Peyer's patch (tissue), 4 donors: ENCODE data around the gene KCNT1. TPM values are rescaled to one million over a fixed set of nuclear protein-coding genes. Genes with fewer than 3 reads are reported as not detected.

Experiments
- DNase-seq, 3 donors: peaks; one replicate each; pipeline ENCODE4 v3.0.0-alpha.2; 2017 to 2019
- H3K27ac ChIP-seq, 4 donors: fragments of 200-600 bp; sonication (generic); one replicate each; pipeline ENCODE4 v1.5.1; 2016 to 2019
- H3K27me3 ChIP-seq, 2 donors: fragments of 200-600 bp; sonication (generic); one replicate each; pipeline ENCODE4 v1.5.1; 2019
- H3K36me3 ChIP-seq, 3 donors: fragments of 200-600 bp; sonication (generic); one replicate each; pipeline ENCODE4 v1.5.1; 2016 to 2019
- H3K4me1 ChIP-seq, 4 donors: fragments of 200-600 bp; sonication (generic); one replicate each; pipeline ENCODE4 v1.5.1; 2016 to 2019
- H3K4me3 ChIP-seq, 4 donors: fragments of 200-600 bp; sonication (generic); 1 replicate in 3 of 4; 2 replicates in 1 of 4; pipeline ENCODE4 v1.5.1; 2016 to 2019; ENCODE audit warnings: mild to moderate bottlenecking in 1 of 4
- H3K9me3 ChIP-seq, 4 donors: fragments of 200-600 bp; sonication (generic); one replicate each; pipeline ENCODE4 v1.5.1; 2016 to 2019; ENCODE audit warnings: mild to moderate bottlenecking in 1 of 4
- POLR2A ChIP-seq, 2 donors: fragments of 450-650 bp; IDR thresholded peaks; one replicate each; pipeline ENCODE4 v1.5.1; 2017; ENCODE audit warnings: antibody characterized with exemption in 2 of 2, mild to moderate bottlenecking in 2 of 2, moderate library complexity in 2 of 2
- total RNA-seq, 4 donors: library from RNA; depleted of rRNA; stranded (reverse); fragments of >200 nt; gene quantifications; one replicate each; pipeline ENCODE4 v1.1.0, GENCODE V29; 2016
- TF ChIP-seq, protein P1 (sequence below), 6 experiments: fragments of 450-650 bp in 4 of 6; fragments of 200-600 bp in 2 of 6; sonication (generic) in 1 of 6; IDR thresholded peaks; one replicate each; pipeline ENCODE4 v1.5.1; 2017 to 2019; ENCODE audit warnings: antibody characterized with exemption in 6 of 6, mild to moderate bottlenecking in 3 of 6, moderate library complexity in 1 of 6

KCNT1 gene
- total RNA-seq, 4 donors from 2014 or later, result 0.27 TPM; not detected in 3

DNA sequence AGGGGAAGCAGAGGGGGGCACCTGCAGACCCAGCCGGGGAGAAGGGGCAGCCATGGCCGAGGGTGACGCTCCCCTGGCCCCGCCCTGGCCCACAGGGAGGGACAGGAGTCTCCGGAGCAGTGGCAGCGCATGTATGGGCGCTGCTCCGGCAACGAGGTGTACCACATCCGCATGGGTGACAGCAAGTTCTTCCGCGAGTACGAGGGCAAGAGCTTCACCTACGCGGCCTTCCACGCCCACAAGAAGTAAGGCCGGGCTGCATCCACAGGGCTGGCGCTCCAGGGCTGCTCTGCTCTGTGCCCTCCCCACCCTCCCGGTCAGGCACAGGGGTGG lies 68.2 kb downstream of the KCNT1 start:
- H3K27me3 ChIP-seq, result no peaks in the 10 kb centered on the region
- H3K36me3 ChIP-seq, result no peaks in the 10 kb centered on the region
- TF ChIP-seq POLR2A (IDR thresholded peaks at IDR 0.05), result no peak
- TF ChIP-seq, protein P1, sequence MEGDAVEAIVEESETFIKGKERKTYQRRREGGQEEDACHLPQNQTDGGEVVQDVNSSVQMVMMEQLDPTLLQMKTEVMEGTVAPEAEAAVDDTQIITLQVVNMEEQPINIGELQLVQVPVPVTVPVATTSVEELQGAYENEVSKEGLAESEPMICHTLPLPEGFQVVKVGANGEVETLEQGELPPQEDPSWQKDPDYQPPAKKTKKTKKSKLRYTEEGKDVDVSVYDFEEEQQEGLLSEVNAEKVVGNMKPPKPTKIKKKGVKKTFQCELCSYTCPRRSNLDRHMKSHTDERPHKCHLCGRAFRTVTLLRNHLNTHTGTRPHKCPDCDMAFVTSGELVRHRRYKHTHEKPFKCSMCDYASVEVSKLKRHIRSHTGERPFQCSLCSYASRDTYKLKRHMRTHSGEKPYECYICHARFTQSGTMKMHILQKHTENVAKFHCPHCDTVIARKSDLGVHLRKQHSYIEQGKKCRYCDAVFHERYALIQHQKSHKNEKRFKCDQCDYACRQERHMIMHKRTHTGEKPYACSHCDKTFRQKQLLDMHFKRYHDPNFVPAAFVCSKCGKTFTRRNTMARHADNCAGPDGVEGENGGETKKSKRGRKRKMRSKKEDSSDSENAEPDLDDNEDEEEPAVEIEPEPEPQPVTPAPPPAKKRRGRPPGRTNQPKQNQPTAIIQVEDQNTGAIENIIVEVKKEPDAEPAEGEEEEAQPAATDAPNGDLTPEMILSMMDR (IDR thresholded peaks at IDR 0.05), result no peak
- H3K9me3 ChIP-seq, result peaks cover 0 to 5% (median 1%) of the 10 kb centered on the region in 4 donors
- no peaks in the 10 kb centered on the region for H3K4me1 ChIP-seq
- no peak for DNase-seq
- no peak overlapping the region for H3K4me3 ChIP-seq
- no peak overlapping the region for H3K27ac ChIP-seq

DNA sequence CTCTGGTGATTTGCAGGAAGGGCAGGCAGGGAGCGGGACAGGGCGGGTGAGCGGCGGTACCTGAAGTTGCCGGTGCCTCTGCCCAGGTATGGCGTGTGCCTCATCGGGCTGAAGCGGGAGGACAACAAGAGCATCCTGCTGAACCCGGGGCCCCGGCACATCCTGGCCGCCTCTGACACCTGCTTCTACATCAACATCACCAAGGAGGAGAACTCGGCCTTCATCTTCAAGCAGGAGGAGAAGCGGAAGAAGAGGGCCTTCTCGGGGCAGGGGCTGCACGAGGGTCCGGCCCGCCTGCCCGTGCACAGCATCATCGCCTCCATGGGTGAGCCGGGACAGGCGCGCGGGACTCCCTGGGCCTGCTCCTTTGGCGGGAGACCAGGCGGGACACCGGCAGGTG lies 68.8 kb downstream of the KCNT1 start:
- Histone ChIP-seq H3K27ac (no peak overlapping the region), H3K9me3 (peaks cover 0 to 5% (median 1%) of the 10 kb centered on the region in 4 donors), H3K36me3 (no peaks in the 10 kb centered on the region), H3K27me3 (no peaks in the 10 kb centered on the region), H3K4me3 (no peak overlapping the region), H3K4me1 (no peaks in the 10 kb centered on the region)
- no peak for TF ChIP-seq POLR2A (IDR thresholded peaks at IDR 0.05)
- TF ChIP-seq, protein P1 (IDR thresholded peaks at IDR 0.05), result no peak
- no peak for DNase-seq

DNA sequence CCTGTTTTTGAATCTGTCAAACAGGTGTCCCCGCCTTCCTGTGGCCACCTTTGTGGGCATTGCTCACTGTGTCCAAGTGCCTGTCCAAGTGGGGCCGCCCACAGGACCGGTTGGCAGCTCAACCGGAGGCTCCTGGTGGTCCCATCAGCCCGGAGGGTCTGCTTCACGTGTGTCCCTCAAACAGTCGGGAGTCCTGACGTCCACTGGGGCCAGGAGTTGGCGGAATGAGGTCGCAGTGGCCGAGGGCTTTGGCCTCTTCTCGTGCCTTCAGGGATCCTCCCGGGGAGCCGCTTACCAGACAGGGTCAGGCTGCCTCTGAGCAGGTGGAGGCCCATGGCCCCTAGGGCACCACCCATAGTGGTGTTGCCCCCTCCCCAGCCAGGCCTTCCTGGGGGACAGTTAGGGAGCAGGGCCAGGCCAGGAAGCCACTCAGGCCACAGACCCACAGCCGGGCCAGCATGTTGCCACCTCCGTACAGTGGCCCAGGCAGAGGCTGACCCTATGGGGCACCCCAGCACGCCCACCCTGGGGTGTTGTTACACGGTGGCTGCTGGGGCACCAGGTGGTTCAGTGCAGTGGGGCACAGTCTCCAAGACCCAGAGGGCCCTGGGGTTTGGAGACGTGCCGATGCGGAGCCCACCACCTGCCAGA lies 69.5 kb downstream of the KCNT1 start:
- DNase-seq, result no peak
- Histone ChIP-seq H3K4me1 (no peaks in the 10 kb centered on the region), H3K4me3 (no peak overlapping the region), H3K27ac (no peak overlapping the region), H3K27me3 (no peaks in the 10 kb centered on the region), H3K9me3 (peaks cover 0 to 2% (median under 1%) of the 10 kb centered on the region in 4 donors), H3K36me3 (no peaks in the 10 kb centered on the region)
- TF ChIP-seq POLR2A (IDR thresholded peaks at IDR 0.05), result no peak
- TF ChIP-seq, protein P1 (IDR thresholded peaks at IDR 0.05), result no peak

DNA sequence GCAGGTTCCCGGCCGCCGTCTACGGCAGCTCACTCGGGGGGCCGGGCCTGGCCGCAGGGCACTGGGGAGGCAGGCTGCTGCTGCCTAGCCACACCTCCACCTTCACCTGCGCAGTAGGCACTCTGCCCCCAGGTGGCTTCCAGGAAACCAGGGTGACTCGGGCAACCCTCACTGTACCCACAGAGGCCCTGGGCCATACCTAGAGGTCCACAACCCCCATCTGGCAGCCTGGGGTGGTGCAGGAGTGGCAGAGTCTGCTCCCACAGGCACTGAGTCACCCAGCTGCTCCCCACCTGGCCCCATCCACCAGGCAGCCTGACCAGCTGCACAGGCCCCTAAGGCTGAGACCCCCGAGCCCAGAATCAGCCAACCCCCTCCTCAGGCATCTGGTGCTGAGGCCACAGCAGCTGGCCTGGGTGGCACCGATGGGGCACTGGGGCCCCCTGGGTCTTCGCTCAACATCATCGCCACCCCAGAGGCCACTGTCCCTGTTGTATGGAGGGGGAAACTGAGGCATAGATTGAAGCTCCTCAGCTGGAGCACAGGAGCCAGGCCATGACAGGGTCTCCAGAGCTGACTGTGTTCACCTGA lies 70.2 kb downstream of the KCNT1 start:
- no peak overlapping the region for H3K27ac ChIP-seq
- H3K4me3 ChIP-seq, result no peak overlapping the region
- TF ChIP-seq, protein P1 (IDR thresholded peaks at IDR 0.05), result no peak
- no peak for TF ChIP-seq POLR2A (IDR thresholded peaks at IDR 0.05)
- no peak for DNase-seq
- H3K36me3 ChIP-seq, result no peaks in the 10 kb centered on the region
- H3K9me3 ChIP-seq, result no peaks in the 10 kb centered on the region
- no peaks in the 10 kb centered on the region for H3K4me1 ChIP-seq
- H3K27me3 ChIP-seq, result no peaks in the 10 kb centered on the region

DNA sequence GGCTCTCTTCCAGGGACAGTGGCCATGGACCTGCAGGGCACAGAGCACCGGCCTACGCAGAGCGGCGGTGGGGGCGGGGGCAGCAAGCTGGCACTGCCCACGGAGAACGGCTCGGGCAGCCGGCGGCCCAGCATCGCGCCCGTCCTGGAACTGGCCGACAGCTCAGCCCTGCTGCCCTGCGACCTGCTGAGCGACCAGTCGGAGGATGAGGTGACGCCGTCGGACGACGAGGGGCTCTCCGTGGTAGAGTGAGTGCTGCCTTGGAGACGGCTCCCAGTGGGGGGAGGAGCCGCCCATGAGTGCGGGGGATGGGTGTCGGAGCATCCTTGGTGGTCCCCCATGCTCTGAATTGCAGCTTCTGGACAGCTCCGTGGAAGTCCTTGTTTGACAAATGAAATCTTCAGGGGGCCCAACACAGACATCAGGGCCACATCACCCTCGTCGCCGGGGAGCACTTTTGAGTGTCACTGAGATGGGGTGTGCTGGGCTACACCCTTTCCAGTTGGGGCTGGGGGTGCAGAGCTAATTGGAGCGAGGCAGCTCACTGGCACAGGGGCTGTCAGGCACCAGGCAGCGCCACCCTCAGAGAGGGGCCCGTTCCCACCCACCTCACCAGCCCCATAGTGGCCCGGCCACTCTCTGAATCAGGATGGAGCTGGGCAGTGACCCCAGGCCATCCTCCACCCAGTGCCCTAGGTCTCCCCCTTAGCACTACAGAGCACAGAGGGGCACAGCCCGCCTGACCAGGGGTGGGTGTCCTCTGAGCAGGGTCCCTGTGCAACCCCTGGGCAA lies 70.9 kb downstream of the KCNT1 start:
- Histone ChIP-seq H3K36me3 (no peaks in the 10 kb centered on the region), H3K27ac (no peak overlapping the region), H3K4me3 (no peak overlapping the region), H3K9me3 (no peaks in the 10 kb centered on the region), H3K4me1 (no peaks in the 10 kb centered on the region), H3K27me3 (no peaks in the 10 kb centered on the region)
- TF ChIP-seq, protein P1 (IDR thresholded peaks at IDR 0.05), result no peak
- no peak for TF ChIP-seq POLR2A (IDR thresholded peaks at IDR 0.05)
- no peak for DNase-seq
